Keratinocyte (primary cell): ENCODE measurements around the gene ATL1. TPM values are rescaled to one million over a fixed set of nuclear protein-coding genes. Genes with fewer than 3 reads are reported as not detected.
A peak's percentile ranks its signal among the peaks of the same experiment; 100 is the strongest.

ENCODE experiments used
- DNase-seq: peaks from one replicate; pipeline ENCODE4 v3.0.0-alpha.2; 2011; ENCODE audit warnings: low read depth, missing footprints, low spot score
- FAIRE-seq: peaks from 2 replicates; lab custom pipeline; 2011; peaks lifted over from hg19 to GRCh38; lab: Jason Lieb, UNC
- H2AFZ ChIP-seq: 2 replicates; pipeline ENCODE4 v1.6.0; 2012; ENCODE audit warnings: low read length, control low read depth, inconsistent platforms; ENCODE audit not compliant: control insufficient read depth
- H3K27ac ChIP-seq: 2 replicates; pipeline ENCODE4 v1.5.1; 2011; ENCODE audit warnings: low read length; ENCODE audit not compliant: control insufficient read depth, insufficient read depth
- H3K27me3 ChIP-seq: 3 replicates; pipeline ENCODE4 v1.6.0; 2011; ENCODE audit warnings: low read length; ENCODE audit not compliant: control insufficient read depth, insufficient read depth; ENCODE audit errors: extremely low read depth
- H3K36me3 ChIP-seq, 2 experiments: 2 replicates in 1 of 2; 3 replicates in 1 of 2; pipeline ENCODE4 v1.5.1; 2011; ENCODE audit warnings: low read length in 2 of 2, mild to moderate bottlenecking in 1 of 2; ENCODE audit not compliant: control insufficient read depth in 2 of 2, insufficient read depth in 2 of 2; ENCODE audit errors: extremely low read depth in 1 of 2
- H3K4me1 ChIP-seq: 3 replicates; pipeline ENCODE4 v1.5.1; 2011; ENCODE audit warnings: low read length; ENCODE audit not compliant: control insufficient read depth, insufficient read depth; ENCODE audit errors: extremely low read depth
- H3K4me2 ChIP-seq: 3 replicates; pipeline ENCODE4 v1.6.0; 2011; ENCODE audit warnings: low read depth, low read length; ENCODE audit not compliant: control insufficient read depth, insufficient read depth; ENCODE audit errors: extremely low read depth
- H3K4me3 ChIP-seq, 3 experiments: fragments of 200-600 bp in 1 of 3; sonication (generic) in 1 of 3; 2 replicates in 2 of 3; 3 replicates in 1 of 3; pipeline ENCODE4 v1.5.1; 2011 to 2016; ENCODE audit warnings: low read length in 3 of 3, mild to moderate bottlenecking in 3 of 3, control low read depth in 2 of 3, inconsistent platforms in 1 of 3, low read depth in 1 of 3, mixed read lengths in 1 of 3, mixed run types in 1 of 3, moderate library complexity in 1 of 3; ENCODE audit not compliant: control insufficient read depth in 2 of 3, insufficient read depth in 2 of 3; ENCODE audit errors: extremely low read depth in 1 of 3
- H3K79me2 ChIP-seq: 2 replicates; pipeline ENCODE4 v1.6.0; 2012; ENCODE audit warnings: low read length; ENCODE audit not compliant: control insufficient read depth, insufficient read depth
- H3K9ac ChIP-seq: 3 replicates; pipeline ENCODE4 v1.6.0; 2011; ENCODE audit warnings: low read length; ENCODE audit not compliant: control insufficient read depth, insufficient read depth; ENCODE audit errors: extremely low read depth
- H3K9me1 ChIP-seq: 3 replicates; pipeline ENCODE4 v1.6.0; 2011; ENCODE audit warnings: low read length; ENCODE audit not compliant: control insufficient read depth, insufficient read depth; ENCODE audit errors: extremely low read depth
- H3K9me3 ChIP-seq: 2 replicates; pipeline ENCODE4 v1.5.1; 2012; ENCODE audit warnings: low read depth, low read length; ENCODE audit not compliant: control insufficient read depth
- H4K20me1 ChIP-seq: 3 replicates; pipeline ENCODE4 v1.6.0; 2011; ENCODE audit warnings: low read length; ENCODE audit not compliant: control insufficient read depth, insufficient read depth; ENCODE audit errors: extremely low read depth
- EZH2 ChIP-seq: IDR thresholded peaks from one replicate; pipeline ENCODE4 v1.6.1; 2012; ENCODE audit warnings: inconsistent platforms, mild to moderate bottlenecking, low read length, moderate library complexity
- dilution Hi-C: fragments of 300-500 bp; cut with MboI; formaldehyde crosslinking; loops from one replicate; pipeline ENCODE4 v1.7.0; 2020; ENCODE audit warnings: low sequenced_read_pairs; ENCODE audit not compliant: extremely low pct_ligation_motif_present
- polyA minus RNA-seq, 3 experiments: library from RNA; depleted of rRNA, polyadenylated mRNA; stranded (reverse); fragments of >200 nt; gene quantifications; 1 replicate in 1 of 3; 2 replicates in 1 of 3; 3 replicates in 1 of 3; pipeline ENCODE4 v1.2.3, GENCODE V29; 2011
- polyA plus RNA-seq, 5 experiments: library from polyadenylated mRNA; depleted of rRNA in 3 of 5; stranded (reverse) in 3 of 5; stranded (forward) in 1 of 5; unstranded in 1 of 5; fragments of >200 nt; gene quantifications; 1 replicate in 1 of 5; 2 replicates in 3 of 5; 3 replicates in 1 of 5; pipeline versions ENCODE4 v1.2.1 to v1.2.3, GENCODE V29; 2011 to 2012; ENCODE audit warnings: missing spikeins in 2 of 5, low read depth in 1 of 5, low replicate concordance in 1 of 5
- TF ChIP-seq, protein P1 (sequence below), 3 experiments: IDR thresholded peaks in 1 of 3; conservative IDR thresholded peaks in 1 of 3; optimal IDR thresholded peaks in 1 of 3; 2 replicates in 2 of 3; 3 replicates in 1 of 3; pipeline versions ENCODE3 to v1.5.1; 2011; ENCODE audit warnings: low read length in 3 of 3, mild to moderate bottlenecking in 3 of 3, moderate library complexity in 2 of 3, control low read depth in 1 of 3, inconsistent platforms in 1 of 3; ENCODE audit not compliant: insufficient read depth in 2 of 3; ENCODE audit errors: extremely low read depth in 1 of 3

The ATL1 gene
- polyA plus RNA-seq, result 3.6 to 6.8 TPM (median 4.0 TPM) in 3 replicates
- polyA plus RNA-seq (2011; ENCODE audit: low read depth), result 2.7 TPM
- polyA plus RNA-seq (2011; cell fraction: cytosol; rRNA removed), result 3.0 and 5.8 TPM in 2 replicates
- polyA plus RNA-seq (2011; cell fraction: nucleus; rRNA removed), result 5.1 and 6.5 TPM in 2 replicates
- polyA plus RNA-seq (2012; ENCODE audit: low replicate concordance), result 1.9 and 3.5 TPM in 2 replicates
- 0.23 to 6.4 TPM (median 2.5 TPM) in 3 replicates for polyA minus RNA-seq
- 2.3 TPM for polyA minus RNA-seq (2011; cell fraction: cytosol; rRNA and poly(A)+ RNA removed)
- 3.7 and 5.5 TPM in 2 replicates for polyA minus RNA-seq (2011; cell fraction: nucleus; rRNA and poly(A)+ RNA removed)

DNA sequence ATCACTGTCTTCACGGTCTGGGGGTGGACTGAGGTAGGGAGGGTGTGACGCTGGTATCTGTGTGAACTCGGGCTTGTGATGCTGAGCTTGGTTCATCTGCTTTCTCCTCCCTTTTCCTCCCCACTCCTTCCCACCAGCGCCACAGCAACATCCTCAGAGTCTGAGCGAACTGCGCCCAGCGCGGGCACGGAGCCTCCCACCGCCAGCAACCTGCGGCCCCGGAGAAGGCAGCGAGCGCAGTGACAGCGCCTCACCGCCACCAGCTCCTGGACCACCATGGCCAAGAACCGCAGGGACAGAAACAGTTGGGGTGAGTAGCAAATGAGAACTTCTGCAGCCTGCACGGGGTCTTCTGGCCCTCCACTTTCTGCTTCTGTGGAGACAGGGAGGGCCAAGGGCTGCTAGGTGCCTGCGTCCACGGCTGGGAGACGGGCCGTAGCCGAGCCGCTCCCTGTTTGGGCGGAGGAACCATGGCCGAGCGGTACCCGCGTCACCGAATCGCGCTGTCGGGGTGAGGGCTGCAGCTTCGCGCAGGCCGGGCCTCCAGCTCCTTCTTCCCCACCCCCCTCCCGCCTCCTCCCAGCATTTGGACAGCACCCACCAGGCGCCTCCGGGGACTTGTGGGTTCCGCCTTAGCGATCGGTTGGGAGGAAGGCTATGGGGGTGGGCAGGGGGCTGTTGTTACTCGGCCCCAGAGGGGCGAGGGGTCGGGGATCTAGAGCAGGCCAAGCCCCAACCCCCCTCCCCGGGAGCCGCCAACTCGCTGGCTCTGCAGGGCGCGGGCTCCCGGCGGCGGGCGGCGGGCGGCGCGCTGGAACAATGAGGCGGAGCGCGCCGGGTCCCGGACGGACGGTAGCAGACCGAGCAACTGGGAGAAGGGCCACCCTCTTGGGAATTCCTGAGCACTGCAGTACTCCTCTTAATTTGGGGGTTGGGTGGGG, at the start of gene ATL1:
TSS of gene ATL1 (plus strand) at position 156 of the 941 bp plus-strand sequence. CDS start at position 277, 121 bp downstream.
- no peak for DNase-seq
- H3K79me2 ChIP-seq, result no peaks in the 10 kb centered on the region
- no peak for FAIRE-seq
- H3K4me2 ChIP-seq, result peak within 1 kb of the TSS; percentile 97
- no peaks in the 10 kb centered on the region for H3K36me3 ChIP-seq
- TF ChIP-seq, protein P1, sequence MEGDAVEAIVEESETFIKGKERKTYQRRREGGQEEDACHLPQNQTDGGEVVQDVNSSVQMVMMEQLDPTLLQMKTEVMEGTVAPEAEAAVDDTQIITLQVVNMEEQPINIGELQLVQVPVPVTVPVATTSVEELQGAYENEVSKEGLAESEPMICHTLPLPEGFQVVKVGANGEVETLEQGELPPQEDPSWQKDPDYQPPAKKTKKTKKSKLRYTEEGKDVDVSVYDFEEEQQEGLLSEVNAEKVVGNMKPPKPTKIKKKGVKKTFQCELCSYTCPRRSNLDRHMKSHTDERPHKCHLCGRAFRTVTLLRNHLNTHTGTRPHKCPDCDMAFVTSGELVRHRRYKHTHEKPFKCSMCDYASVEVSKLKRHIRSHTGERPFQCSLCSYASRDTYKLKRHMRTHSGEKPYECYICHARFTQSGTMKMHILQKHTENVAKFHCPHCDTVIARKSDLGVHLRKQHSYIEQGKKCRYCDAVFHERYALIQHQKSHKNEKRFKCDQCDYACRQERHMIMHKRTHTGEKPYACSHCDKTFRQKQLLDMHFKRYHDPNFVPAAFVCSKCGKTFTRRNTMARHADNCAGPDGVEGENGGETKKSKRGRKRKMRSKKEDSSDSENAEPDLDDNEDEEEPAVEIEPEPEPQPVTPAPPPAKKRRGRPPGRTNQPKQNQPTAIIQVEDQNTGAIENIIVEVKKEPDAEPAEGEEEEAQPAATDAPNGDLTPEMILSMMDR (optimal IDR thresholded peaks at IDR 0.05 in 1 of 3, IDR thresholded peaks at IDR 0.05 in 1 of 3, conservative IDR thresholded peaks at IDR 0.05 in 1 of 3; ENCODE audit: extremely low read depth in 1 of 3, insufficient read depth in 2 of 3, low read length in 3 of 3), result no peak
- no peak for TF ChIP-seq EZH2
- H3K4me3 ChIP-seq, result peak within 1 kb of the TSS; percentile 59 to 89 (median 85)
- no peaks in the 10 kb centered on the region for H3K9me3 ChIP-seq
- no peaks in the 10 kb centered on the region for H3K27me3 ChIP-seq
- H2AFZ ChIP-seq, result peak within 1 kb of the TSS; percentile 98
- H3K4me1 ChIP-seq, result peaks cover 12% of the 10 kb centered on the region
- dilution Hi-C loops, result no loop called here
- H4K20me1 ChIP-seq, result no peaks in the 10 kb centered on the region
- H3K9ac ChIP-seq, result peak within 1 kb of the TSS; percentile 69
- peak within 1 kb of the TSS; percentile 24 for H3K27ac ChIP-seq
- no peaks in the 10 kb centered on the region for H3K9me1 ChIP-seq

DNA sequence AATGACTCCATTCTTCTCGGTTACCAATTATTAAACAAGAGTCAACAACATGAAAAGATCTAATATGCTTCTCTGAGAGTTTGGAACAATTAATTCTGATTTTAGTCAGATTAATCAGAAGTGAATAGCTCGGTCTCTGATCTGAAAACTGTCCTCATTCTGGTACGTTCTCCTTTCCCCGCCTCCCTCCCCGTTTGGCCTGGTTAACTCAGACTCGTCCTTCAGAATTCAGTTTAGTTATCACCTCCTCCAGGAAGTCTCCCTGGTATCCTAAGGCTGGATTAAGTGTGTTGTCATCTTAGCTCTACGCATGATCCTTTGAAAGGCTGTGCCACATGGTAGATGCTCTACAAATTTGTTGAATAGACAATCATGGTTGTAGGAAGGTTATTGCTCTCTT, 49.8 kb upstream of the ATL1 start:
- Histone ChIP-seq H3K79me2 (peaks cover 69% of the 10 kb centered on the region), H4K20me1 (no peaks in the 10 kb centered on the region), H3K9me1 (no peaks in the 10 kb centered on the region), H3K36me3 (no peaks in the 10 kb centered on the region), H3K4me3 (no peak overlapping the region), H3K27ac (no peak overlapping the region), H3K4me2 (no peak overlapping the region), H3K9ac (no peak overlapping the region), H2AFZ (no peak overlapping the region), H3K27me3 (no peaks in the 10 kb centered on the region), H3K4me1 (no peaks in the 10 kb centered on the region), H3K9me3 (no peaks in the 10 kb centered on the region)
- dilution Hi-C loops, result no loop called here
- FAIRE-seq, result no peak
- TF ChIP-seq, protein P1 (optimal IDR thresholded peaks at IDR 0.05 in 1 of 3, IDR thresholded peaks at IDR 0.05 in 1 of 3, conservative IDR thresholded peaks at IDR 0.05 in 1 of 3; ENCODE audit: extremely low read depth in 1 of 3, insufficient read depth in 2 of 3, low read length in 3 of 3), result no peak
- no peak for TF ChIP-seq EZH2
- DNase-seq, result no peak
